Cerebellar cortex (tissue), 1 donor: Measurements from ENCODE around the gene TRMT112.
A peak's percentile ranks its signal among the peaks of the same experiment; 100 is the strongest.

Source experiments
- DNase-seq: peaks from one replicate; pipeline ENCODE4 v3.0.0-alpha.2; 2015; ENCODE audit warnings: low spot score

TRMT112 gene

DNA sequence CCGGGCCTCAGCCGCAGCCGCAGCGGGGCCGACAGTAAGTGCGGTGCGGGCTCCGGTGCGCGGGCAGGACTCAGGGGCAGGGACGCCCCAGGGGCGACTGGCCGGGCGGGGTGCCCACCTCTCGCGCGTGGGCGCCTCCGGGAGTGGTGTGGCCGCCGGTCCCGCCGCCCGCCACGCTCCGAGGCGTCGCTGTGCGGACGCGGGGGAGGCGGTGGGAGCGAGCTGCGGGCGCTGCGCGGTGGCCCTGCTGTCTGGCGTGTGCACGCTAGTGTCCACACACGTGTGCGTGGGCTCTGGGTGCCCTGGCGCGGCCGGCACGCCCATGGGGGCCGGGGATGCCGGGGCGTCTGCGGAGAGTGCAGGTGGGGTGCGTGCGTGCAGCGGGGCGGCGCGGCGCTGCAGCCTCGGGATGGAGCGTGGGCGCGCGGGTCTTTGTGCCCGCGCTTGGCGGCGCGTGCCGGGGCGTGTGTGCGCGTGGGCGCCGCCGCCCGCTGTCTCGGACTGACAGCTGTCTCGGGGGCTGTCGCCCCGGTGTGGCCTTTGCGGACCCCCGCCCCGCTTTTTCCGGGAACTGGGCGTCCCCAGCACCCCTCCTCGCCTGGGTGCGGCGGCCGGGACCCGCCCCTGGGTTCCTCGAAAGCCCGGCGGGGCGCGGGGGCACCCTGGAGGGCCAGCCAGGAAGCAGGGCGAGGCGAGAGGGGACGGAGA, 25.5 kb downstream of the TRMT112 start:
- no peak for DNase-seq

DNA sequence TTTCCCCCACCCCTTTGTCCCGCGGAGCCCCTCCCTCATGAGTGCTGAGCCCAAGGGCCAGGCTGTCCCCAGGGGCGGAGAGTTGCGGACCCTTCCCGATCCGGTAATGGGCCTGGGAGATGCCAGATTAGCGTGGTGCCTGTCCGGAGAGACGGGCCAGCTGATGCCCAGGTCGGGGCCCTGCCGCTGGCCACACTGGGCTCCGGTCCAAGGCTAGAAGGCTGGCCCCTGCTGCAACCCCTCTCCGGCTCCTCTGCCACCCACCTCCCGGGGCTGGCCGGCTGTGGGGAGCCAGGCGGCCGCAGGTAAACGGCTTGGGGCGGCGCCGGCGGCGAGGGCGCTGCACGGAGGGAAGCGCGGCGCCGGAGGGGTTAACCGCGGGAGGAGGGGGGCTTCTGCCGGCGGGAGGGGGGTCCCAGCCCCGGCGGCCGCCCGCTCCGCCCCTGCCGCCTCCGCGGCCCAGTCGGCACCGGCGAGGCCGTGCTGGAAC, 26.1 kb downstream of the TRMT112 start, which contains the start of gene KCNK4:
Gene KCNK4, plus strand, starts transcription at position 41 of the 490 bp plus-strand sequence. CDS start 1,717 bp downstream, outside the sequence.
- DNase-seq: no peak

GRCh38 chr11:64290352-64291261, 26.8 kb downstream of the TRMT112 start:
- no peak for DNase-seq

GRCh38 chr11:64289002-64289564, 28.3 kb downstream of the TRMT112 start:
- DNase-seq: no peak

DNA sequence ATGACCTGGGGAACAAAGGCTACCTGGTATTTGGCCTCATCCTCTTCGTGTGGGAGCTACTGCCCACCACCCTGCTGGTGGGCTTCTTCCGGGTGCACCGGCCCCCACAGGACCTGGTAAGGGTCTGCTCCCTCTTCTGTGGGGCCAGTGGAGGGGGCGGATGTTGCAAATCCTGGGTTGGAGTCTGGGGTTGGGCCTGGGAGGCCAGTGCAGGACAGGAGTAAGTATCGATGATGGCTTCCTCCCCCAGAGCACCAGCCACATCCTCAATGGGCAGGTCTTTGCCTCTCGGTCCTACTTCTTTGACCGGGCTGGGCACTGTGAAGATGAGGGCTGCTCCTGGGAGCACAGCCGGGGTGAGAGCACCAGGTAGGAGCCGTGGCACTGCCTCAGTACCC, 29.0 kb downstream of the TRMT112 start:
- DNase-seq: no peak

GRCh38 chr11:64287676-64288352, 29.5 kb downstream of the TRMT112 start:
- DNase-seq: no peak

DNA sequence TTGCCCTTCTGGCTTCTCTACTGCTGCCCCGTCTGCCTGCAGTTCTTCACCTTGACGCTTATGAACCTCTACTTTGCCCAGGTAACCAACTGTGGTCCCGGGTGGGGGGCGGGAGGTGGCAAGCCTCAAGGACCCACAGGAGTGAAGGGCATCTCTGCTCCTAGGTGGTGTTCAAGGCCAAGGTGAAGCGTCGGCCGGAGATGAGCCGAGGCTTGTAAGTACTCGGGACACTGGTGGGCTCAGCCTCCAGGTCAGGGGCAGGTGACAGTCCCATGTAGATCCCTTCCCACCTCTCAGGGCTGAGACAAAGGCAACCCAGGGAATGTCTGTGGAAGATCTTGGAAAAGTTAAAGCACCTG, 30.6 kb downstream of the TRMT112 start:
- no peak for DNase-seq

GRCh38 chr11:64285885-64286800, 31.2 kb downstream of the TRMT112 start:
- no peak for DNase-seq

GRCh38 chr11:64284962-64285884, 32.1 kb downstream of the TRMT112 start, which contains the start of gene GPR137:
GPR137 (plus strand) TSS chr11:64285848; CDS start chr11:64286525, 677 bp downstream.
- DNase-seq: peak; percentile 77

DNA sequence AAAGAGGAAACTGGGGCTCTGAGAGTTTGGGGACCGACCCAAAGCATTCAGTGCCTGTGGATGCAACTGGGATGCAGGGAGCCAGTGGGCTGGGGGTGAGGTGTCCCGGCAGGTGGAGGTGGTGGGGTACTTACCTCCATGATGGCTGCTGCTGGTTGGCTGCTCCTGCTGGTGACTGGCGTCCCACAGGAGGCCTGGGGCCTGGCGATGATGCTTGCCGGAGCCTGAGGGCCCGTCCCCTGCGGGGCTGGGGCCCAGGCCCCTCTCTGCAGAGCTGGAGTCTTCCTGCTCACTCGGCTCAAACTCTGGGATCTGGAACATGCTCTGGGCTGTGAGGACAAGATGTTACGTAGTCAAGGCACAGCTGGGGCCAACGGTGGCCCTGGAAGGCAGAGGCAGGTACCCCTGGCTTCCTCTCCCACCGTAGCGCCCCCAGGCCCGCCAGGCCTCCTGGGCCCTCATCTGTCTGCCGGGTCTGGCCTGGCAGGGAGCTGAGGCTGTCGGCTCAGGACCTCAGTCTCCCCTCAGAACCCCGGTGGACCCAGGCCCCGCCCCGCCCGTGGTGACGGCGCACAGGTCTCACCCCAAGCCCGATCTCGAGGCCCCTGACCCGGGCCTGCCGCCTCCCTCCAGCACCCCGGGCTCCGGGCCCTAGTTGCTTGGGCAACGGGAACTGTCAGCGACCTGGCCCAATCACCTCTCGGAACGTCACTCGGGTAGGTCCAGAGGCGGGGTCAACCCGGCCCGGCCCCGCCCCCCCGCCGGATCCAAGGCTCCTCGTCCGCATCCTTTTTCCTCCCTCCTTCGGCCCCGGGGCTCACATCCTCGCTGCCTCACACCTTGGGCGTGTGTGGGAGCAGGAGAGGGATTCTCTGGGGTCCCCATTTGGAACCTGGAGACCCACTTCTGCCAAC, 33.1 kb downstream of the TRMT112 start, which contains the start of gene BAD:
Gene BAD, minus strand, starts transcription at position 618 of the 914 bp plus-strand sequence. Its CDS starts 297 bp downstream, at position 321.
- peak; percentile 97 for DNase-seq

DNA sequence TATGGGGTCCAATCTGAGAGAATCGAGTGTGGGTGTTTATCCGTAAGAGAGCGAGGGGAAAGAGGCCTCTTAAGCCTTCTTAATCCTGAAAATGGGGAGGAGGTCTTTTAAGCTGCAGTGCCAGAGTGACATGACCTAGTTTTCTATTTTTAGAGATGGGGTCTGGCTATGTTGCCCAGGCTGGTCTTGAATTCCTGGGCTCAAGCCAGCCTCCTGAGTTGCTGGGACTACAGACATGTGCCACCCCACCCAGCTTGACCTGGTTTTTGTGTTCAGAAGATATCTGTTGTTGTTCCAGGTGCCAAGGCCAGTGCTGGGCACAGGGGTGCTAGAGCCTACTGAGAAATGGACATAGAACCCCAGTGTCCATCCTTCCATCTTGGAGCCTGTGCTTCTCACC, 34.3 kb downstream of the TRMT112 start:
- DNase-seq: no peak

GRCh38 chr11:64281957-64282770, 35.2 kb downstream of the TRMT112 start:
- no peak for DNase-seq

GRCh38 chr11:64278576-64279190, 38.7 kb downstream of the TRMT112 start:
- no peak for DNase-seq

DNA sequence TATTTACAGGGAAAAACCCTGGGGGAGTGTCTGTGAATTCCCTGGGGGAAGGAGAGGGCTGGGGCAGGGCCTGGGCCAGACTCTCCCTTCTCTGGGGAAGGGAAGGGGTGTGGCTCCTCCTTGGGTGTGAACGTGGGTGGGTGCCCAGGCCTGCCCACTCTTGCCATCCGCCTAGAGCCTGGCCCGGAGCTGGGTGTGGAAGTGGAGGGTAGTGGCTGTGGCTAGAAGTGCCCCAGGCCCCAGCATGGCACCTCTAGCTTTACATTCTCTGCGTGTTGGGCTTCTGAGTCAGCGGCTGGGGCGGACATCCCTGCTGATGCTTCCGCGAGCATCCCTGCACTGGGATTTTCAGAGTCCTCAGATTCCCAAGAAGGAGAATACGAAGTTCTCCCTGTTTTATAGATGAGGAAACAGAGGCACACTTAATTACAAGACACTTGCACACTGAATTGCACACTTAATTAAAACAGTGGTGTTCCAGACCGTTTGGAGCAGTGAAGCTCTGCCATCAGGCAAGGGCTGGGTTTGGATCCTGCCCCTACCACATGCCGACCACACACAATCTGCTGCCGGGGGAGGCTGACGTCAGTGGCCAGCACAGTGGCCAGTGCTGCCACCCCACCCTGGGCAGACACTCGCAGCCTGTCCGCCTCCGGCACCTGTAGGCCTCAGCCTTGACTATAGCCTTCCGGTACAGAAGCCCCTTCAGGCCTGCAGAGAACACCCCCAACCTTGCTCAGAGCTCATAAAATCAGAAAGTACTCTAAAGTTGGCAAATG, 40.5 kb downstream of the TRMT112 start:
- DNase-seq: no peak

- no peak for DNase-seq
Measured at GRCh38 chr11:64275841-64276240, 41.5 kb downstream of the TRMT112 start.
